GM21423 (cell line): ENCODE results near the gene CPNE4.
"Not testable (repeated sequence)": the region's sequence is repeated elsewhere in the genome, so short reads cannot be mapped to it uniquely, and the experiment has no call there.

Source experiments
- ATAC-seq: cut with Tn5 transposase; IDR thresholded peaks from one replicate; pipeline ENCODE4 v1.9.1; 2021; ENCODE audit warnings: mild to moderate bottlenecking, moderate library complexity; ENCODE audit not compliant: unreplicated experiment

CPNE4 gene

GRCh38 chr3:131963442-131963841, 71.4 kb downstream of the CPNE4 start:
- not testable (repeated sequence) for ATAC-seq

DNA sequence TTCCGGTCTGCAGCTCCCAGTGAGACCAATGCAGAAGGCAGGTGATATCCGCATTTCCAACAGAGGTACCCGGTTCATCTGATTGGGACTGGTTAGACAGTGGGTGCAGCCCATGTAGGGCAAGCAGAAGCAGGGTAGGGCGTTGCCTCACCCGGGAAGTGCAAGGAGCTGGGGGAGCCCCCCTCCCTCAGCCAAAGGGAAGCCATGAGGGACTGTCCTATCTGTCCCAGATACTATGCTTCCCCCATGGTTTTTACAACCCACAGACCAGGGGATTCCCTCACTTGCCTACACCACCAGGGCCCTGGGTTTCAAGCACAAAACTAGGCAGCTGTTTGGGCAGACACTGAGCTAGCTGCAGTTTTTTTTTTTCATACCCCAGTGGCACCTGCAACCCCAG, 71.8 kb downstream of the CPNE4 start:
- ATAC-seq: no peak

- ATAC-seq: no peak
These were observed 74.5 kb downstream of the CPNE4 start for GRCh38 chr3:131960324-131960723.

DNA sequence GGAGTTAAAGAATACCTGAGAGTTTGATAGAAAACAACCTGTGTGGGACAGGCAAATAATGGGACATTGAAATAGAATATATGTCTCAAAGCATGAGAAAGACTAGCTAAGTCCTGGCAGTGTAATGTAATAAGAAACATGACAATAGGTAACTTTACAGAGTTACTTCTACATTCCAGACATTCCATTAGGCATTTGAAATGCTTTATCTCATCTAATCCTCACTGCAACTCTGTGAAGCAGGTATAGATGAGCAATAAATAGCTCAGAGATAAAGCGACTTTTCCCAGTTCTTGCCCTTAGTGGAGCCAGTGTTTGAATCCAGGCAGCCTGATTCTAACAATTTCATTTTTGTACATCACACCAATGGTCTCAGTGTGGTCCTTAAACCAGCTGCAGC, 76.8 kb downstream of the CPNE4 start:
- ATAC-seq: no peak

GRCh38 chr3:131957511-131957910, 77.3 kb downstream of the CPNE4 start:
- no peak for ATAC-seq

DNA sequence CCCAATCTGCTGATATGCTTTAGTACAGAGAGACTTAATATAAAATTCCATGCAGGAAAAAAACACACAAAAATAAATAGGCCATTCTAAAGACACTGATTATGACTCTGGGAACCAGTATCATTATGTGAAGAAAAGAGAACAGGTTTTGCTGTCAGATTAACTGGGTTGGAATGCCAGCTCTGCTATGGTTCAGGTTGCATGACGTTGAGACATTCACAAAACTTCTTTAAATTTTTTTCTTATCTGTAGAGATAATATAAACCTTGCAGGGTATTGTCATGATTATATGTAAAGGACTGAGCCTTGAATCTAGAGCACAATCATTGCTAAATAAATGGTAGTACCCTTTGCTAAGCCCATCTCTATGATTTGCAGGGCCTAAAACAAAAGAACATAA, 86.0 kb downstream of the CPNE4 start:
- ATAC-seq: no peak

DNA sequence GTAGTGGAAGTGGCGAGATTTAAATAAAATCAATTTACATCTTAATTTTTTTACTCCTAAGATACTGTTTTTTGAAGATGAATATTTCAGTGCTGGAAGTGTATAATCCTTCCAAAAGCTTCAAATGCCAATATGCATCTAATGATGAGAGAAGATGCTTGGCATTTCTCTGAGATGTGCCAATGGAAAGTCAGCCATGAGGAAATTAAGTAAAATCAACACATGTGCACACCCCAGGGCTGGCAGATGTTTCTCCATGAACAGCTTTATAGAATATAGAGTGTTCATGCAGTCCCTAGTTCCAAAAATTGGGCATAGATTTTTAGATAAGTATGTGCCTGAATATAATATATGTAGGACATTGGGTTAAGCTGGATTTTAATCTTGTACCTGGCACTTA, 90.1 kb downstream of the CPNE4 start:
- no peak for ATAC-seq

GRCh38 chr3:131933665-131934064, 101.1 kb downstream of the CPNE4 start:
- ATAC-seq: no peak

DNA sequence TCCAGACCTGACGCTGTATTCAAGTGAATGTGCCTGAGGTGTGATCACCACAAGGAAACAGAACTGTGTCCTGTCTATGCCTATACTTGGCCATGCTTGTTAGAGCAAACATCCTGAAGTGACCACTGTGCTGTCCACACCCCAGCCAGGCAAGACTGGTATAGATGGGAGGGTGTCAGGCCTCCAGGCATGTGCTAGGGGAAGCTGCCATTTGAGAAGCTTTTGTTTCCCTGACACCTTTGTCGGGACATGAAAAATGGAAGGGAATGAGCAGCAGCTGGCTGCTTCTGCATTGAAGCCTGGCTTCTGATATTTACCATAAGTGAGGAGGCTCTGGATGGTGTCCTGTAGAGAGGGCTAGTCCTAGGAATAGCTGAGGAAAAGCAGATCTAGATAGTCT, 106.2 kb downstream of the CPNE4 start:
- no peak for ATAC-seq

GRCh38 chr3:131925571-131925970, 109.2 kb downstream of the CPNE4 start:
- no peak for ATAC-seq

GRCh38 chr3:131922356-131922755, 112.5 kb downstream of the CPNE4 start:
- no peak for ATAC-seq

DNA sequence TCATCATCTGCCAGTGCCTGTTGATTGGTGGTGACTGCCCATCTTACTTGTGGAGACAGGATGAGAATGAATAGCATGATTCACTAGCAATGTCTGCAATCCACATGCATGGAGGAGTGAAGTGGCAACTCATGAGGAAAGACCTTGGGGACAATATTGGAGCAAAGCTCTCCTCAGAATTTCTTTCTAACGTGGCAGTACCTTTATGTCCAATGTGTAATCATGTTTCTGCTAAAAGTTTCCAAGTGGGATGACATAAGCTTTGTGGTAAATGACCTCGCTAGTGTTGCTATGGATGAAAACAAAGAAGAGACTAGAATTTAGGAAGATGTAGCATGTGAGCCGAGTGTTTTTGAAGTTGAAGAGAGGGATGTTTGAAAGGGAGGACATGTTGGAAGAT, 117.8 kb downstream of the CPNE4 start:
- ATAC-seq: no peak

- no peak for ATAC-seq
These were observed 120.6 kb downstream of the CPNE4 start for GRCh38 chr3:131914090-131914691.

DNA sequence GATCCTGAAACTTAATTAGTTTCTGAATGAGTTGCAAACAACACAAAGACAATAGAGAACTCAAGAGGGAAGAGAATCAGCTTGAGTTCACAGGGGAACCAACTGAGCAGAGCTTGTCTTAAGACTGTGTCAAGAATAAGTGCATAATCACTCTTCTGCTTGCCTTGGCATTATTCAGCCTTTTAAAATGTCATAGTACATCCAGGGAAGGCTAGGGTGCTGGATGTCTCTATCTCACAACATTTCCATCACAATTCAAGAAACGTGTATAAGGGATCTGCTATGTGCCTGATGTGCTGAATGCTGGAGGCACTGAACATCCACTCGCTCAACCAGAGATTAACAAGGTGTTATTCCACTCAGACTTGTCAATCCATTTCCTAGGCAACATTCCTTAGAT, 122.6 kb downstream of the CPNE4 start:
- ATAC-seq: no peak

DNA sequence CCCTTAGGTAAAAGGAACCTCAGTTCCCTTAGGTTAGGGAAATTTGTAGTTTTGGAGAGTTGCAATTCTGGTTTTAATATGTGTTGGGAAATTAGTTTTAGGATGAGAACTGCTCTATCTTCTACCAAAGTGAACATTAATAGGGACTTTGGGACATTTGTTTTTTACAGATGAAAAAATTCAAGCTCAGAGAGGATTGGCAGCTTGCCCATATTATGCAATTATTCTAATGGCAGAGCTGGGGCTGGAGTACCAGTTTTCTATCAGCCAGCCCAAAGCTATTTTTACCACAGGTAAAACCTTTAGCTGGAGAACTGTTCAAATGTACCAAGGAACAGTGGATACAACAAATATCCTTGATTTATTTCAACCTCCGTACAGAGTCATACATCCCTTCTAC, 127.0 kb downstream of the CPNE4 start:
- no peak for ATAC-seq

DNA sequence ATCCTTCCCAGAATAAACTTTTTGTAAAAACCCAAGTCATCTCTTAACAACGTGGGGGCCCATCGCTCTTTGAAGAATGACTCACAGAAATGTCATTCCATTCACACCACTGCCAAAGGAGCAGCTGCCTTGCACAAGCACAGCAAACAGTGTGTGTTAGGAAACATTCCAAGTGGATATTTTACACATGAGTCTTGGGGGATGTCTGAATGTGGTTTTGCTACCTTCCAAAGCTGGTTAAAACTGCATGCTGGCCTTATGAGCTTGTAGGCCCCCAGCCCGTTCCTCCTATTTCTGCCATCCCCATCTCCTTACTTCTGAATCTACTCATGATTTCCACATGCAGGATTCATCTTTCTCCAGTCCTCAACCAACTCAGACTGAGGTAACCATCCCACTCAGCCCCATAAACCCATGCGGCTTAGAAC, 130.8 kb downstream of the CPNE4 start:
- ATAC-seq: no peak

- no peak for ATAC-seq
These were observed 133.1 kb downstream of the CPNE4 start for GRCh38 chr3:131901686-131902085.

- no peak for ATAC-seq
These were observed 133.9 kb downstream of the CPNE4 start for GRCh38 chr3:131900891-131901290.

DNA sequence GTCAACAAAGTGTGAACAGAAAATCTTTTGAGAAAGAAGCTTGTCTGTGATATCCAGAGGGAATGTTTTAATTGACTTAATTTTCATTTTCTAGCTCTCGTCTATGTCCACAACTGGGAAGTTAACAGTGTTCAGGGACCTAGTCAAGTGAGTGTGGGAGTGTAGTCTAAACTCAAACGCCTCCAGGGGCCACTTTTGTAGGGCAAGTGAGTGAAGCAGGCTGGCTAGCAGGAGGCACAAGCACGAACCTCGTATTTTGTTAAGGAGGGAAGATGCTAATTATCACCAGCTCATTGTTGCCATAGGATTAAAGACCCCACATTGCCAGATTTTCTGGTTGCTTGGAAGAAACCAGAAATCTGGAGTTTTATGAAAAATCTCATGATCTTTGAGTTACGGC, 135.8 kb downstream of the CPNE4 start:
- no peak for ATAC-seq

GRCh38 chr3:131898346-131898745, 136.5 kb downstream of the CPNE4 start:
- no peak for ATAC-seq

- ATAC-seq: no peak
These were observed 138.5 kb downstream of the CPNE4 start for GRCh38 chr3:131896285-131896684.

DNA sequence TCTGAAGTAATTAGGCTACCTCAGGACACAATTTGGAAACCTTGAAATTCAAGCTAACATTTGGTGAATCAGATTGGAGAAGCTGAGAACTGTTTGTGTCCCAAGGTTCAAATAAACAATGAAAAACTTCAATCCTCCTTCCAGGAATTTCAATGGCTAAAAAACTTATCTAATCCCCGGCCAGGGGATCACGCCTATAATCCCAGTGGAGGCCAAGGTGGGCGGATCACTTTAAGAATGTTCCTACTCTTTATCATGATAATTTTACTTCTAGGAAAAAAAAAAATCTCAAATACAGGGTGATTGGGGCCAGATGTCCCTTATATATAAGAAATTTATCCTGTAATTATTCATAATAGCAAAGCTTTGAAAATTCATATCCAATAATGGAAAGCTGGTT, 139.0 kb downstream of the CPNE4 start:
- ATAC-seq: no peak

DNA sequence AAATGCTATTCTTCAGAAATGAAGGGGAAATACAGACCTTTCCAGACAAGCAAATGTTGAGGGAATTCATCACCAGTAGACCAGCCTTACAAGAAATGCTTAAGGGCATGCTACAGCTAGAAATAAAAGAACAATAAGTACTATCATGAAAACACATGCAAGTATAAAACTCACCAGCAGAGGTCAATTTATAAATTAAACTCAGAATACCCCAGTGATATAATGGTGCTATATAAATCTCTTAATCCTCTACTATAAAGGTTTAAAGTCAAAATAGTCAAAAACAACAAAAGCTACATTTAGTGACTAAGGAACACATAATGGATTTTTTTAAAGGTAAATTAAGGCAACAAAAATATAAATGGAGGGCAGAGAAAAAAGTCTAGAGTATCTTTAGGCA, 142.5 kb downstream of the CPNE4 start:
- no peak for ATAC-seq
